Measurements from ENCODE around the gene GREB1.

GRCh38 chr2:11675423-11676112 is 141.7 kb downstream of the GREB1 start:
- TF ChIP-seq CTCF (IDR thresholded peaks at IDR 0.05; ENCODE audit: low read depth, low read length) (no peak), EZH2phosphoT487 (IDR thresholded peaks at IDR 0.05; ENCODE audit: low read depth) (no peak)

Data from OCI-LY3 (cell line).